ENCODE data around the gene ZBTB4. TPM values are rescaled to one million over a fixed set of nuclear protein-coding genes. Genes with fewer than 3 reads are reported as not detected.

The ZBTB4 gene
- total RNA-seq, 3 donors from 2014 or later: 16.6 to 93.9 (median 18.5) TPM

GRCh38 chr17:7493941-7494340 is 14.5 kb upstream of the ZBTB4 start:
- intact Hi-C loops (cut with DNase I, micrococcal nuclease): no loop called here
- no peak for ATAC-seq
- TF ChIP-seq CTCF (IDR thresholded peaks at IDR 0.05): no peak
- peaks cover 3% of the 10 kb centered on the region for H3K36me3 ChIP-seq (ENCODE audit: low read depth)
- peaks cover 25% of the 10 kb centered on the region for H3K4me1 ChIP-seq (ENCODE audit: low read depth)
- no peak overlapping the region for H3K4me3 ChIP-seq
- no peak for DNase-seq
- no peaks in the 10 kb centered on the region for H3K9me3 ChIP-seq

GRCh38 chr17:7491583-7491982 is 12.2 kb upstream of the ZBTB4 start:
- no peak for TF ChIP-seq CTCF (IDR thresholded peaks at IDR 0.05)
- peak; percentile 94 for ATAC-seq
- Histone ChIP-seq H3K4me1 (ENCODE audit: low read depth) (peaks cover 33% of the 10 kb centered on the region), H3K9me3 (no peaks in the 10 kb centered on the region), H3K36me3 (ENCODE audit: low read depth) (peaks cover 3% of the 10 kb centered on the region), H3K4me3 (no peak overlapping the region)
- peak in 1 of 3 donors; percentile 35 for DNase-seq
- intact Hi-C loops (cut with DNase I, micrococcal nuclease): no loop called here

- Histone ChIP-seq H3K36me3 (ENCODE audit: low read depth) (peaks cover 3% of the 10 kb centered on the region), H3K9me3 (no peaks in the 10 kb centered on the region), H3K4me1 (ENCODE audit: low read depth) (peaks cover 44% of the 10 kb centered on the region), H3K4me3 (no peak overlapping the region)
- DNase-seq: peak in 1 of 3 donors; percentile 7
- ATAC-seq: no peak
- intact Hi-C loops (cut with DNase I, micrococcal nuclease): no loop called here
- TF ChIP-seq CTCF (IDR thresholded peaks at IDR 0.05): no peak
Observed at GRCh38 chr17:7490144-7490543, 10.7 kb upstream of the ZBTB4 start.

- no peak for TF ChIP-seq CTCF (IDR thresholded peaks at IDR 0.05)
- H3K4me1 ChIP-seq (ENCODE audit: low read depth): peaks cover 46% of the 10 kb centered on the region
- H3K4me3 ChIP-seq: no peak overlapping the region
- no peaks in the 10 kb centered on the region for H3K9me3 ChIP-seq
- ATAC-seq (no peak), DNase-seq (no peak)
- intact Hi-C loops (cut with DNase I, micrococcal nuclease): no loop called here
- H3K36me3 ChIP-seq (ENCODE audit: low read depth): no peaks in the 10 kb centered on the region
Observed at GRCh38 chr17:7486181-7486580, 6.8 kb upstream of the ZBTB4 start.

DNA sequence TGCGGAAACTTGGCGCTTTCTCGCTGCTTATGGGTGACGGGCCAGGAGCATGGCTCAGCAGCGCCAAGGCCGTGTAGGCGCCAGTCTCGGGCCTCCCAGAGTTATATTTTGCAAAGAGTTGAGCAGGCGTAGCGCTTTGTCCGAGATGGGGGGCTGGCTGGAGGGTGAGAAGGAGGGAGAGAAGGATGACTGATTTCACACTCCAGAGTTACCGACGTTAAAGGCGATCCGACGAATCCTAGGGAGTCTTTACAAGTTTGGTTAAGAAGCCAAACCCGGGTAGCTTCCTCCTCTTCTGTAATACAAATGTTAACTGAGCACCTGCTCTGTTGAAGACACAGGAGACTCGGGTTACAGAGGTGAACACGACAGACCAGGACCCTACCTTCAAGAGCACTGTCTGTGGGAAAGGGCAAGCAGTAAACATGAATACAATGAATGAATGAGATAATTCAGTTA is 5.5 kb upstream of the ZBTB4 start:
- Histone ChIP-seq H3K4me1 (ENCODE audit: low read depth) (peaks cover 40% of the 10 kb centered on the region), H3K36me3 (ENCODE audit: low read depth) (no peaks in the 10 kb centered on the region), H3K9me3 (no peaks in the 10 kb centered on the region), H3K4me3 (peak overlapping the region; percentile 38)
- ATAC-seq (no peak), DNase-seq (no peak)
- intact Hi-C loops (cut with DNase I, micrococcal nuclease): no loop called here
- no peak for TF ChIP-seq CTCF (IDR thresholded peaks at IDR 0.05)
